Right atrium auricular region (tissue), 2 donors: Measurements from ENCODE around the gene HSD17B2. TPM values are rescaled to one million over a fixed set of nuclear protein-coding genes. Genes with fewer than 3 reads are reported as not detected.

Experiments used
- DNase-seq: peaks from one replicate; pipeline ENCODE4 v3.0.0-alpha.2; 2019; ENCODE audit warnings: low spot score
- H3K27ac ChIP-seq, 2 donors: fragments of 200-600 bp; sonication (generic); 1 replicate in 1 of 2; 2 replicates in 1 of 2; pipeline ENCODE4 v1.5.1; 2016 to 2019
- H3K27me3 ChIP-seq, 2 donors: fragments of 200-600 bp; sonication (generic); one replicate each; pipeline versions ENCODE4 v1.5.1 to v1.6.0; 2017 to 2019
- H3K36me3 ChIP-seq: fragments of 200-600 bp; sonication (generic); one replicate; pipeline ENCODE4 v1.5.1; 2016
- H3K4me1 ChIP-seq, 2 donors: fragments of 200-600 bp; sonication (generic); one replicate each; pipeline versions ENCODE4 v1.5.1 to v1.6.0; 2017 to 2019
- H3K4me3 ChIP-seq, 2 donors: fragments of 200-600 bp; sonication (generic); 1 replicate in 1 of 2; 2 replicates in 1 of 2; pipeline ENCODE4 v1.5.1; 2017 to 2019; ENCODE audit warnings: mild to moderate bottlenecking in 1 of 2, moderate library complexity in 1 of 2
- H3K9me3 ChIP-seq, 2 donors: fragments of 200-600 bp; sonication (generic); one replicate each; pipeline ENCODE4 v1.5.1; 2019
- total RNA-seq, 2 donors: library from RNA; depleted of rRNA; stranded (reverse); fragments of >200 nt; gene quantifications; one replicate each; pipeline ENCODE4 v1.1.0, GENCODE V29; 2016
- TF ChIP-seq, protein P1 (sequence below), 2 donors: fragments of 200-600 bp; sonication (generic); IDR thresholded peaks; one replicate each; pipeline ENCODE4 v1.5.1; 2019; ENCODE audit warnings: antibody characterized with exemption in 2 of 2

HSD17B2 gene
- total RNA-seq, 2 donors from 2014 or later = not detected

DNA sequence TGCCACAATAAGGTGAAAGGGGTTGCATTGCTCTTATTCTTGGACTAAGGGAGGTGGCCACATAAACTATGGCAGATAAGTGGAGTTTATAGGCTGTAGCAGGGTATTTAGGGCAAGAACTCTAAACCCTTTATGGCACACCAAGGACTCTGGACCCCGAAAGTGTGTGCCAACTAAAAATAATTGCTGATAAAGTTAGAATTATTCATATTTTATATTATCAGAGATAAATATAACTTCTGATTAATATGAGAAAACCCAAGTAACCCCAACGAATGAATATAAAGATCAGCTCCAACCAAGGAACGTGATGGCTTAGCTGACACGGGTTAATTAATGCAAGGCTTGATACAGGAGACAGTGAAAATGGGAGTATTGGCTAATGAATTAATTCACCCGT lies 15.0 kb upstream of the HSD17B2 start:
- no peak overlapping the region for H3K4me3 ChIP-seq
- H3K36me3 ChIP-seq = no peaks in the 10 kb centered on the region
- H3K27me3 ChIP-seq = no peaks in the 10 kb centered on the region
- TF ChIP-seq, protein P1, sequence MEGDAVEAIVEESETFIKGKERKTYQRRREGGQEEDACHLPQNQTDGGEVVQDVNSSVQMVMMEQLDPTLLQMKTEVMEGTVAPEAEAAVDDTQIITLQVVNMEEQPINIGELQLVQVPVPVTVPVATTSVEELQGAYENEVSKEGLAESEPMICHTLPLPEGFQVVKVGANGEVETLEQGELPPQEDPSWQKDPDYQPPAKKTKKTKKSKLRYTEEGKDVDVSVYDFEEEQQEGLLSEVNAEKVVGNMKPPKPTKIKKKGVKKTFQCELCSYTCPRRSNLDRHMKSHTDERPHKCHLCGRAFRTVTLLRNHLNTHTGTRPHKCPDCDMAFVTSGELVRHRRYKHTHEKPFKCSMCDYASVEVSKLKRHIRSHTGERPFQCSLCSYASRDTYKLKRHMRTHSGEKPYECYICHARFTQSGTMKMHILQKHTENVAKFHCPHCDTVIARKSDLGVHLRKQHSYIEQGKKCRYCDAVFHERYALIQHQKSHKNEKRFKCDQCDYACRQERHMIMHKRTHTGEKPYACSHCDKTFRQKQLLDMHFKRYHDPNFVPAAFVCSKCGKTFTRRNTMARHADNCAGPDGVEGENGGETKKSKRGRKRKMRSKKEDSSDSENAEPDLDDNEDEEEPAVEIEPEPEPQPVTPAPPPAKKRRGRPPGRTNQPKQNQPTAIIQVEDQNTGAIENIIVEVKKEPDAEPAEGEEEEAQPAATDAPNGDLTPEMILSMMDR (IDR thresholded peaks at IDR 0.05) = no peak
- DNase-seq = no peak
- no peaks in the 10 kb centered on the region for H3K4me1 ChIP-seq
- H3K9me3 ChIP-seq = peaks cover 0 to 6% of the 10 kb centered on the region in 2 donors
- no peak overlapping the region for H3K27ac ChIP-seq

DNA sequence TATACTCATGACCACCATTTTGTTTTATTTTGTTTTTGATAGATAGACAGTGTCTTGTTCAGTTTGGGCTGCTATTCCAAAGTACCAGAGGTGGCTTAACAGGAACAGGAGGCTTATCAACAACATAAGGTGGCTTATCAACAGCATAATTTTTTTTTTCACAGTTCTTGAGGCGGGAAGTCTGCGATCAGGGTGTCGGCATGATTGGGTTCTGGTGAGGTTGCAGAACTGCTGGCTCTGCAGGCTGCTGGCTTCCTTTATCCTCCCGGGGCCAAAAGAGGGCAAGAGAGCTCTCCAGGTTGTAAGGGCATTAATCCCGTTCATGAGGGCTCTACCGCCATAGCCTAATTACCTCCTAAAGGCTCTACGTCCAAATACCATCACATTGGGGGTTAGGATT lies 11.8 kb upstream of the HSD17B2 start:
- Histone ChIP-seq H3K27me3 (no peaks in the 10 kb centered on the region), H3K9me3 (no peaks in the 10 kb centered on the region), H3K4me1 (no peaks in the 10 kb centered on the region), H3K4me3 (no peak overlapping the region), H3K36me3 (no peaks in the 10 kb centered on the region), H3K27ac (no peak overlapping the region)
- no peak for DNase-seq
- TF ChIP-seq, protein P1 (IDR thresholded peaks at IDR 0.05) = no peak

DNA sequence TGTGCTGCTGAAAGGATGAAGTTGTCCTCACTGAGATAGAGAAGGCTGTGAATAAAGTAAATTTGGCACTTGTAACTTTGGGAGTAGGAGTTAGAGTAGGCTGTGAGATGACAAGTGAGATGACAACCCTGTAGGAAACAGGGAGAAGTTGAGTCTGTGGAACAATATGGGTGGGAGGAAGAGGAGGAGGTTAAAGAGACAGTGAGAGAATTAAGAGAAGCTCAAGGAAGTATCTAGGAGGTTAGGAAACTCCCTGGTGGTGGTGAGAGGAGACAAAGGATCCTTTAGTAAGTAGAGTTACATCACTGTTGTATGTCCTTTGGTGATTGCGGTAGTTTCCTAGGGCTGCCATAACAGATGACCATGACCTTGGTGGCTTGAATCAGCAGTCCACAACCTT lies 10.7 kb upstream of the HSD17B2 start:
- Histone ChIP-seq H3K4me1 (no peaks in the 10 kb centered on the region), H3K9me3 (no peaks in the 10 kb centered on the region), H3K4me3 (no peak overlapping the region), H3K27ac (no peak overlapping the region), H3K36me3 (no peaks in the 10 kb centered on the region), H3K27me3 (no peaks in the 10 kb centered on the region)
- DNase-seq = no peak
- TF ChIP-seq, protein P1 (IDR thresholded peaks at IDR 0.05) = no peak

DNA sequence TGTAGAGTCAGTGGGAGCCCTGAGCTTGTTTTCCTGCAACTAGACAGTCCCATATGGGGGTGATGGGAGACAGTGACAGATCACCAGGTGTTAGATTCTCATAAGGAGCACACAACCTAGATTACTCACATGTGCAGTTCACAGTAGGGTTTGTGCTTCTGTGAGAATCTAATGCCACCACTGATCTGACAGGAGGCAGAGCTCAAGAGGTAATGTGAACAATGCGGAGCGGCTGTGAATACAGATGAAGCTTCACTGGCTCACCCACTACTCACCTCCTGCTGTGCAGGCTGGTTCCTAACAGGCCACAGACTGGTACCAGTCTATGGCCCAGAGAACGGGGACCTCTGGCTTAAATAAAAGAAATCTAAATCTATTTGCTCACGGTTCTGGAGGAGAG lies 10.2 kb upstream of the HSD17B2 start:
- DNase-seq = no peak
- H3K27ac ChIP-seq = no peak overlapping the region
- no peaks in the 10 kb centered on the region for H3K36me3 ChIP-seq
- H3K4me3 ChIP-seq = no peak overlapping the region
- no peaks in the 10 kb centered on the region for H3K27me3 ChIP-seq
- H3K9me3 ChIP-seq = no peaks in the 10 kb centered on the region
- TF ChIP-seq, protein P1 (IDR thresholded peaks at IDR 0.05) = no peak
- no peaks in the 10 kb centered on the region for H3K4me1 ChIP-seq

DNA sequence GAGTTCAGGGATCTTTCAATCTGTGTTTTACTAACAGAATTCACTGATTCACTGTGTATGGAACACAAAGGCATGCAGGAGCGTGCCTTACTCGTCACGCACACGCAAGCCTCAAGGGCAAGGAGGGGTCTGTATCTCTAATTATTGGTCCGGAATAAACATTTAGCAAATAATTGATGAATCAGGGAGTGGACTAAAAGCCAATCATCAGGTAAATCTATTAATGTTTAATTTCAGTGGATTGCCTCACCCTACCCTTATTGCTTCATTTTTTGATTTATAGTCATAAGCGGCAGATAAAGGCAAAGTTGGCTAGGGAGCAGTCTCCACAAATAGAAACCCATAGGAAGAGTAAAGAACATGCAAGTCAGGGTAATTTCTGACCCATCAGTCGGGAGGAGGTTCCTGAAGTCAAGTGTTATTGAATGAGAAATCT lies 7.4 kb upstream of the HSD17B2 start:
- TF ChIP-seq, protein P1 (IDR thresholded peaks at IDR 0.05) = no peak
- H3K27me3 ChIP-seq = no peaks in the 10 kb centered on the region

More for the DNA sequence above, 7.4 kb upstream of the HSD17B2 start:
- Histone ChIP-seq H3K36me3 (no peaks in the 10 kb centered on the region), H3K4me3 (no peak overlapping the region), H3K9me3 (no peaks in the 10 kb centered on the region), H3K4me1 (no peaks in the 10 kb centered on the region), H3K27ac (no peak overlapping the region)
- DNase-seq = no peak
